Esophagus muscularis mucosa (tissue), 4 donors: ENCODE results near the gene UBE2E2. TPM values are rescaled to one million over a fixed set of nuclear protein-coding genes. Genes with fewer than 3 reads are reported as not detected.

Experiments used
- DNase-seq: peaks from one replicate; pipeline ENCODE4 v3.0.0-alpha.2; 2017; ENCODE audit errors: extremely low spot score
- H3K27ac ChIP-seq, 4 donors: fragments of 200-600 bp; sonication (generic); replicated peaks in 1 of 4; 1 replicate in 3 of 4; 2 replicates in 1 of 4; pipeline ENCODE4 v1.5.1; 2016 to 2019; ENCODE audit warnings: mild to moderate bottlenecking in 1 of 4
- H3K27me3 ChIP-seq, 4 donors: fragments of 200-600 bp; sonication (generic); one replicate each; pipeline versions ENCODE4 v1.5.1 to v1.6.0; 2016 to 2019
- H3K36me3 ChIP-seq, 4 donors: fragments of 200-600 bp; sonication (generic); one replicate each; pipeline ENCODE4 v1.5.1; 2016 to 2019
- H3K4me1 ChIP-seq, 4 donors: fragments of 200-600 bp; sonication (generic); one replicate each; pipeline ENCODE4 v1.5.1; 2016 to 2019
- H3K4me3 ChIP-seq, 4 donors: fragments of 200-600 bp; sonication (generic); 1 replicate in 2 of 4; 2 replicates in 2 of 4; pipeline ENCODE4 v1.5.1; 2016 to 2019; ENCODE audit warnings: mild to moderate bottlenecking in 4 of 4, moderate library complexity in 1 of 4
- H3K9me3 ChIP-seq, 4 donors: fragments of 200-600 bp; sonication (generic); 1 replicate in 3 of 4; 2 replicates in 1 of 4; pipeline ENCODE4 v1.5.1; 2016 to 2019
- CTCF ChIP-seq, 3 experiments: fragments of 200-600 bp in 2 of 3; fragments of 450-650 bp in 1 of 3; sonication (generic) in 2 of 3; IDR thresholded peaks; one replicate each; pipeline ENCODE4 v1.5.1; 2017 to 2019; ENCODE audit warnings: antibody characterized with exemption in 3 of 3, mild to moderate bottlenecking in 2 of 3, moderate library complexity in 1 of 3
- EP300 ChIP-seq: sonication (generic); formaldehyde crosslinking; IDR thresholded peaks from one replicate; pipeline ENCODE4 v1.6.1; 2017; ENCODE audit warnings: antibody characterized with exemption
- POLR2A ChIP-seq: fragments of 450-650 bp; IDR thresholded peaks from one replicate; pipeline ENCODE4 v1.6.1; 2017; ENCODE audit warnings: antibody characterized with exemption, moderate library complexity, mild to moderate bottlenecking, low read depth
- POLR2AphosphoS5 ChIP-seq, 2 donors: sonication (generic); formaldehyde crosslinking; IDR thresholded peaks; one replicate each; pipeline ENCODE4 v1.6.1; 2017; ENCODE audit warnings: antibody characterized with exemption in 2 of 2
- WGBS: methylation state at CpG from one replicate; pipeline ENCODE4 v1.1.5; 2018; 5-methylcytosine and 5-hydroxymethylcytosine counted together
- intact Hi-C: fragments of 100-400 bp; cut with DNase I; formaldehyde crosslinking; loops from one replicate; pipeline ENCODE4 v1.15.1; 2023
- total RNA-seq, 4 donors: library from RNA; depleted of rRNA; stranded (reverse); fragments of >200 nt; gene quantifications; one replicate each; pipeline versions ENCODE4 v1.1.0 to v1.2.1, GENCODE V29; 2016

UBE2E2 gene
- total RNA-seq, 4 donors from 2014 or later = 53.5 to 143 (median 90.3) TPM

- no peak overlapping the region for H3K27ac ChIP-seq
- H3K9me3 ChIP-seq = no peaks in the 10 kb centered on the region
- DNase-seq = no peak
- H3K36me3 ChIP-seq = no peaks in the 10 kb centered on the region
- 91% methylated on average over 2 of the region's 2 CpGs for WGBS
- H3K4me3 ChIP-seq = no peak overlapping the region
- no peaks in the 10 kb centered on the region for H3K27me3 ChIP-seq
- intact Hi-C loops = no loop called here
- peaks cover 0 to 16% (median 8%) of the 10 kb centered on the region in 4 donors for H3K4me1 ChIP-seq
- TF ChIP-seq EP300 = no peak
- no peak for TF ChIP-seq CTCF (IDR thresholded peaks at IDR 0.05)
- TF ChIP-seq POLR2AphosphoS5 (IDR thresholded peaks at IDR 0.05) = no peak
- no peak for TF ChIP-seq POLR2A
Measured at GRCh38 chr3:23402728-23403492, 199.8 kb downstream of the UBE2E2 start.

- no peaks in the 10 kb centered on the region for H3K27me3 ChIP-seq
- H3K4me3 ChIP-seq = no peak overlapping the region
- no peaks in the 10 kb centered on the region for H3K9me3 ChIP-seq
- H3K4me1 ChIP-seq = peaks cover 0 to 19% (median 10%) of the 10 kb centered on the region in 4 donors
- no peaks in the 10 kb centered on the region for H3K36me3 ChIP-seq
- intact Hi-C loops = no loop called here
- DNase-seq = no peak
- no peak overlapping the region for H3K27ac ChIP-seq
- TF ChIP-seq EP300 = no peak
- TF ChIP-seq POLR2A = no peak
- no peak for TF ChIP-seq POLR2AphosphoS5 (IDR thresholded peaks at IDR 0.05)
- no peak for TF ChIP-seq CTCF (IDR thresholded peaks at IDR 0.05)
Measured at GRCh38 chr3:23404246-23404645, 201.1 kb downstream of the UBE2E2 start.

- no peak for TF ChIP-seq CTCF (IDR thresholded peaks at IDR 0.05)
- no peak for TF ChIP-seq POLR2AphosphoS5 (IDR thresholded peaks at IDR 0.05)
- Histone ChIP-seq H3K4me1 (peaks cover 0 to 19% (median 12%) of the 10 kb centered on the region in 4 donors), H3K27me3 (no peaks in the 10 kb centered on the region), H3K27ac (no peak overlapping the region), H3K9me3 (no peaks in the 10 kb centered on the region), H3K4me3 (no peak overlapping the region), H3K36me3 (no peaks in the 10 kb centered on the region)
- WGBS = 100% methylated on average over 1 of the region's 1 CpG
- intact Hi-C loops = no loop called here
- DNase-seq = no peak
Measured at GRCh38 chr3:23405081-23405480, 202.0 kb downstream of the UBE2E2 start.

- Histone ChIP-seq H3K27me3 (no peaks in the 10 kb centered on the region), H3K4me3 (no peak overlapping the region), H3K9me3 (no peaks in the 10 kb centered on the region), H3K4me1 (peaks cover 0 to 19% (median 12%) of the 10 kb centered on the region in 4 donors), H3K36me3 (no peaks in the 10 kb centered on the region), H3K27ac (no peak overlapping the region)
- DNase-seq = no peak
- intact Hi-C loops = no loop called here
- TF ChIP-seq POLR2AphosphoS5 (IDR thresholded peaks at IDR 0.05) (no peak), POLR2A (no peak)
- 50% methylated on average over 1 of the region's 1 CpG for WGBS
Measured at GRCh38 chr3:23406601-23407000, 203.5 kb downstream of the UBE2E2 start.

GRCh38 chr3:23418026-23418425 is 214.9 kb downstream of the UBE2E2 start:
- TF ChIP-seq CTCF (IDR thresholded peaks at IDR 0.05) (no peak), POLR2A (no peak), POLR2AphosphoS5 (IDR thresholded peaks at IDR 0.05) (no peak), EP300 (no peak)

More at GRCh38 chr3:23418026-23418425, 214.9 kb downstream of the UBE2E2 start:
- no peak for DNase-seq
- Histone ChIP-seq H3K27me3 (no peaks in the 10 kb centered on the region), H3K4me1 (peaks cover 5 to 31% (median 12%) of the 10 kb centered on the region in 4 donors), H3K36me3 (no peaks in the 10 kb centered on the region), H3K4me3 (no peak overlapping the region), H3K9me3 (no peaks in the 10 kb centered on the region), H3K27ac (no peak overlapping the region)
- intact Hi-C loops = no loop called here
- WGBS = 83% methylated on average over 4 of the region's 13 CpGs
